GM18517 (cell line): ENCODE data around the gene MXRA8.
"Not testable (repeated sequence)": the region's sequence is repeated elsewhere in the genome, so short reads cannot be mapped to it uniquely, and the experiment has no call there.

Source experiments
- ATAC-seq: cut with Tn5 transposase; IDR thresholded peaks from one replicate; pipeline ENCODE4 v1.9.1; 2021; ENCODE audit warnings: mild to moderate bottlenecking, moderate library complexity; ENCODE audit not compliant: unreplicated experiment

The MXRA8 gene

GRCh38 chr1:1358433-1359271 lies at the start of gene MXRA8:
Gene MXRA8 (minus strand): TSS chr1:1358555. CDS start chr1:1358504, 51 bp downstream.
- no peak for ATAC-seq

- ATAC-seq = peak; percentile 42
Measured at GRCh38 chr1:1407636-1408318, 49.4 kb upstream of the MXRA8 start.

GRCh38 chr1:1406821-1407635 lies 48.7 kb upstream of the MXRA8 start, which contains the start of gene MRPL20:
Gene MRPL20 (minus strand): TSS chr1:1407293. CDS start chr1:1407217, 76 bp downstream.
- peak; percentile 83 for ATAC-seq

DNA sequence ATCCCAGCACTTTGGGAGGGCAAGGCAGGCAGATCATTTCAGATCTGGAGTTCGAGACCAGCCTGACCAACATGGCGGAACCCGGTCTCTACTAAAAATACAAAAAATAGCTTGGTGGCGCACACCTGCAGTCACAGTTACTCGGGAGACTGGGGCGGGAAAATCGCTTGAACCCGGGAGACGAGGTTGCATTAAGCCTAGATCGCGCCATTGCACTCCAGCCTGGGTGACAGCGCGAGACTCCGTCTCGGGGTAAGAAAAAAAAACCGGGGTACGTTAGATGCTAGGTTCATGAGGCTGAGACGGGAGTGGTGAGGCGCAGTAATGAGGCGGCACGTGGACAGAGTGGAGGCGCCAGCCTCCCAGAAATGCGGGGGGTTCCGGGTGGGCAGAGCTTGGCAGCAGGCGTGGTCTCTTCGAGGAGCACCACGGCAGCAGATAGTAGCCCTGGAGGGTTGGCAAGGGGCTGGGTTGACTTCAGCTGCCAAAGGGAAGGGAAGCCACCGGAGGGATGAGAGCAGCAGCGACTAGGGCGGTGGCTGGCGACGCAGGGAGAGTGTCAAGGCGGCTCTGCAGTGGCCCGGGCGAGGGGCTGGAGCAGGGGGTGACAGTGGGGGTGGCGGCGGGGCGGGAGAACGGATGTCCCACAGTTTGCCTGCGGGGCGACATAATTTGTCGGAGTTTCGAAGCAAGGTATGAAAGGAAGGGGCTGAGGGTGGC lies 47.9 kb upstream of the MXRA8 start:
- no peak for ATAC-seq

GRCh38 chr1:1403653-1404052 lies 45.3 kb upstream of the MXRA8 start:
- no peak for ATAC-seq

- ATAC-seq = not testable (repeated sequence)
Measured at GRCh38 chr1:1402901-1403392, 44.6 kb upstream of the MXRA8 start.

- no peak for ATAC-seq
Measured at GRCh38 chr1:1402072-1402900, 43.9 kb upstream of the MXRA8 start.

GRCh38 chr1:1401457-1402010 lies 43.2 kb upstream of the MXRA8 start:
- ATAC-seq = no peak

GRCh38 chr1:1400576-1401456 lies 42.5 kb upstream of the MXRA8 start:
- no peak for ATAC-seq

GRCh38 chr1:1399872-1400575 lies 41.7 kb upstream of the MXRA8 start:
- ATAC-seq = no peak

- ATAC-seq = peak; percentile 83
Measured at GRCh38 chr1:1399187-1399871, 41.0 kb upstream of the MXRA8 start, which contains the start of gene CCNL2. Gene CCNL2 (minus strand): TSS chr1:1399335. CDS start chr1:1399306, 29 bp downstream.

DNA sequence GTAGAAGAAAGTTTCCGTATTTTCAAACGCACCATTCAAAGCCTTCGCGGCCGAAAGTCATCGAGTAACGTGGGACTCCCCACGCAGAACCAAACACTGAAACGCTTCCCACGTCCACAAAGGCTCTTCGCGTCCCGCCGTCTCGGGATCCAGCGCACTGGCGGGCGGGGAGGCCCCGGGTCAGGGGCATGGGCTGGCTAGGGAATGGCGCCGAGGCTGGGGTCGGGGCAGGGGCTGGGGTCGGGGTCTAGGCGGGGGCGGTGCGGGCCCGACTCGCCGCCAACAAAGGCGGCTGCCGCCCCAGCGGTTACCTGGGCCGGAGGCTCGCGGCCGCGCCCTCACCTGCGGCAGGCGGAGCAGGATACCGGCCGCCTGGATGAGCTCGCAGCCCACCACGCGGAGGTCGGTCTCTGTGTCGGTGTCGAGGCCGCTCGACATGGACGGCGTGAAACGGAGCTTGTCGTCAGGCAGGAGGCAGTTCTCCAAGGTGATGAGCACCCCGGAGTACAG lies 40.4 kb upstream of the MXRA8 start:
- peak; percentile 30 for ATAC-seq

- no peak for ATAC-seq
Measured at GRCh38 chr1:1397839-1398523, 39.6 kb upstream of the MXRA8 start.

GRCh38 chr1:1395166-1395565 lies 36.8 kb upstream of the MXRA8 start:
- ATAC-seq = no peak

- no peak for ATAC-seq
Measured at GRCh38 chr1:1394116-1394515, 35.8 kb upstream of the MXRA8 start.

DNA sequence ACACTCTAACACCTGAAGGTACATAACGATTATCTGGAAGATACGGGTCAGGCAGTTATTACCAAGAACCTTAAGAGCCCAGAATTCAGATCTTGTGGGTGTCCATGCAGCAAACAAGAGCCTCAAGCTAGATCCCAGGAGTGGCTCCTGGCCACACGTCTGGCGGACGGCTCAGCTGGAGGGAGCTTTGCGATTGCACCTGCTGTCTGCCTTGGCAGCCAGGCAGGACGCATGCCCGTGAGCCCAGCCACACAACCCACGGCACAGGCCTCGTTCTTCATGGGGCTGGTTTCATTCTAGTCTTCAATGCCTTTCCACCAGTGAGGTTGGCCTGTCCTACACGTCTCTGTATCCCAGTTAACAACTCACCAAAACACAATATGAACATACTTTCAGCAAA lies 35.1 kb upstream of the MXRA8 start:
- ATAC-seq = no peak
